Activated naive CD4-positive, alpha-beta T cell treated with Interleukin-2 at 50 U/mL for 16 hours (primary cell): ENCODE measurements around the gene PPM1F.
"Not testable (repeated sequence)": the region's sequence is repeated elsewhere in the genome, so short reads cannot be mapped to it uniquely, and the experiment has no call there.

Source experiments
- DNase-seq: peaks from one replicate; pipeline ENCODE4 v3.0.0-alpha.2; 2020

PPM1F gene

DNA sequence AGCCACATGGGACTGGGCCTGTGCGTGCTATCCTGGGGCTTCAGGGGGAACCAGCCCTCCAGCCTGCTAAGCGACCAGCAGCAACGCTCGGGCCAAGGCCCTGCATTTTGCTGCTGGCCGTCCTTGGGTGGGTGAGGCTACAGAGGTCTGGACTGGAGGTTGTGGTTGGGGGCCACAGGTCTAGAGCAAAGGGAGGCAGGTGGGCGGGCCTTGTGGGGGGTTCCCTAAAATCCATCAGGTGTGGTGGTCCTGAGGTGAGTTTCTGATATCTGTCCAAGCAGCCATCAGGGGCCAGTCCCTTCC, 34.7 kb downstream of the PPM1F start:
- DNase-seq, result no peak

GRCh38 chr22:21917181-21917958, 35.3 kb downstream of the PPM1F start:
- no peak for DNase-seq

- no peak for DNase-seq
Measured at GRCh38 chr22:21916309-21916918, 36.2 kb downstream of the PPM1F start.

- no peak for DNase-seq
Measured at GRCh38 chr22:21915624-21916308, 36.9 kb downstream of the PPM1F start.

GRCh38 chr22:21914033-21914642, 38.5 kb downstream of the PPM1F start:
- not testable (repeated sequence) for DNase-seq

GRCh38 chr22:21910367-21910766, 42.3 kb downstream of the PPM1F start:
- not testable (repeated sequence) for DNase-seq

DNA sequence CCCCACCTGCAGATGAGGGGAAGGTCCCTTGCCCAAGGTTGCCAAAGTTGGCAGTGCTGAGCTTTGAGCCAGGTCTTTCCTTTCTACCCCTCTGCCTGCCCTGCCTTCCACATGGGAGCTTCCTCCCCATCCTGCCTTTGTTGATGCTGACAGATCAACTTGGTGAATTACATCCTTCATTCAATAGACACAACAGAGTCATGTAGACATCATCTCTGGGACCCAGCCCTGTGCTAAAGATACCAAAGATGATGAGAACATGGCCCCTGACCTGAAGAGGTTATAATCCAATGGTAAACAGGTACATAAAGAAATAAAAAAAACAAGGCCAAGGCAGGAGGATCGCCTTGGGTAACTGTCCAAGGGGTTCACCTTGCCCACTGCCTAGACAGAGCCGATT, 42.8 kb downstream of the PPM1F start:
- no peak for DNase-seq

DNA sequence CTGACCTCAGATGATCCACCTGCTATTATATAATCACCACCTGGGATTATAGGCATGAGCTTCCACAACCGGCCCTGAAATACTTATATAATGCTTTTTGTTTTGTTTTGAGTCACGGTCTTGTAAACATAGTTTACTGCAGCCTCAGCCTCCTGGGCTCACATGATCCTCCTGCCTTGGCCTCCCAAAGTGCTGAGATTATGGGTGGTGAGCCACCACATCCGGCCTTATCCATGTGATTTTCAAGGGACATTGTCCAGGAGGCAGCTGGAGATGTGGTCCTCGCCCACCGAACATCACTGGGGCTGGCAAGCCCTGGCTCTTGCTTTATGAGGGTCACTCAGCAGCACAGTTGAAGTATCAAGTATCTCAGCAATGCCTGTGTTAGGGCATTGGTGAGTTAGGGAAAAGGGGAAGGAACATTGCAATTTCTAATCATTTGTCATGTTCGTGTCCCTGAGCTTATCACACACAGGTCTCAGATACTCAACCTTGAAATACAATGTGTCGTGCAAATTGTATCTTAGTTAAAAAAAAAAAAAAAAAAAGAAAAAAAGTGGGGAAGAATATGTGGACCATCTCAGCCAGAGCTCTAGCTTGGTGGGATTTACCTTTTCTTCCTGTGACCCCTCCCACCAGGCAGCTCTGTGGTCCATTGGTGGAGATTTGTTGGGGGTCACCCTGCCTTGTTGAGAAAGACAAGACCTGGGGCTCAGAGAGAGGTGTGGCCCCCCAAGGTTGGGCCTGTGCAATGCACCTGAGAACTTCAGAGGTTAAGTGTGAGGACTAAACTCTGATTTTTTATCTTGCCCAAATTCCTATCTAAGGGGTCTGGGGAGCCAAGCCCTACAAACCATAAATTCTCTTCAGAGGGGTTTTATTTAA, 44.8 kb downstream of the PPM1F start:
- no peak for DNase-seq

- not testable (repeated sequence) for DNase-seq
Measured at GRCh38 chr22:21905234-21905633, 47.4 kb downstream of the PPM1F start.

- no peak for DNase-seq
Measured at GRCh38 chr22:21904250-21904789, 48.3 kb downstream of the PPM1F start.

GRCh38 chr22:21903283-21903682, 49.4 kb downstream of the PPM1F start:
- no peak for DNase-seq

- no peak for DNase-seq
Measured at GRCh38 chr22:21902296-21903087, 50.2 kb downstream of the PPM1F start.

GRCh38 chr22:21898354-21898896, 54.2 kb downstream of the PPM1F start:
- no peak for DNase-seq

GRCh38 chr22:21896951-21897513, 55.6 kb downstream of the PPM1F start:
- DNase-seq, result no peak

GRCh38 chr22:21896275-21896674, 56.4 kb downstream of the PPM1F start:
- not testable (repeated sequence) for DNase-seq

- DNase-seq, result no peak
Measured at GRCh38 chr22:21894799-21895198, 57.8 kb downstream of the PPM1F start.

GRCh38 chr22:21889251-21889990, 63.2 kb downstream of the PPM1F start:
- DNase-seq, result no peak

- no peak for DNase-seq
Measured at GRCh38 chr22:21887841-21888240, 64.8 kb downstream of the PPM1F start.

DNA sequence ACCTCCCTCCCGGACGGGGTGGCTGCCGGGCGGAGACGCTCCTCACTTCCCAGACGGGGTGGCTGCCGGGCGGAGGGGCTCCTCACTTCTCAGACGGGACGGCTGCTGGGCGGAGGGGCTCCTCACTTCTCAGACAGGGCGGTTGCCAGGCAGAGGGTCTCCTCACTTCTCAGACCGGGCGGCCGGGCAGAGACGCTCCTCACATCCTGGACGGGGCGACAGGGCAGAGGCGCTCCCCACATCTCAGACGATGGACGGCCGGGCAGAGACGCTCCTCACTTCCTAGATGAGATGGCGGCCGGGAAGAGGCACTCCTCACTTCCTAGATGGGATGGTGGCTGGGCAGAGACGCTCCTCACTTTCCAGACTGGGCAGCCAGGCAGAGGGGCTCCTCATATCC, 68.7 kb downstream of the PPM1F start:
- DNase-seq, result not testable (repeated sequence)

DNA sequence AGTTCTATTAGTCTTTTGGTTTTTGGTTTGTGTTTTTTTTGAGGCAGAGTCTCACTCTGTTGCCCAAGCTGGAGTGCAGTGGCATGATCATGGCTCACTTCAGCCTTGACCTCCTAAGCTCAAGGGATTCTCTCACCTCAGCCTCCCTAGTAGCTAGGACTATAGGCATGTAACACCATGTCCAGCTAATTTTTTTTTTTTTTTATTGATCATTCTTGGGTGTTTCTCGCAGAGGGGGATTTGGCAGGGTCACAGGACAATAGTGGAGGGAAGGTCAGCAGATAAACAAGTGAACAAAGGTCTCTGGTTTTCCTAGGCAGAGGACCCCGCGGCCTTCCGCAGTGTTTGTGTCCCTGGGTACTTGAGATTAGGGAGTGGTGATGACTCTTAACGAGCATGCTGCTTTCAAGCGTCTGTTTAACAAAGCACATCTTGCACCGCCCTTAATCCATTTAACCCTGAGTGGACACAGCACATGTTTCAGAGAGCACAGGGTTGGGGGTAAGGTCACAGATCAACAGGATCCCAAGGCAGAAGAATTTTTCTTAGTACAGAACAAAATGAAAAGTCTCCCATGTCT, 69.8 kb downstream of the PPM1F start:
- not testable (repeated sequence) for DNase-seq
